HG03520 (cell line): ENCODE measurements around the gene CC2D2A.

Experiments
- ATAC-seq: cut with Tn5 transposase; IDR thresholded peaks from one replicate; pipeline ENCODE4 v1.9.1; 2021; ENCODE audit warnings: mild to moderate bottlenecking, moderate library complexity; ENCODE audit not compliant: unreplicated experiment

CC2D2A gene

GRCh38 chr4:15636818-15637217 is 167.1 kb downstream of the CC2D2A start:
- no peak for ATAC-seq

- no peak for ATAC-seq
These were observed 168.7 kb downstream of the CC2D2A start for GRCh38 chr4:15638418-15638817.

- ATAC-seq = peak; percentile 47
These were observed 178.9 kb downstream of the CC2D2A start for GRCh38 chr4:15648600-15648999.

DNA sequence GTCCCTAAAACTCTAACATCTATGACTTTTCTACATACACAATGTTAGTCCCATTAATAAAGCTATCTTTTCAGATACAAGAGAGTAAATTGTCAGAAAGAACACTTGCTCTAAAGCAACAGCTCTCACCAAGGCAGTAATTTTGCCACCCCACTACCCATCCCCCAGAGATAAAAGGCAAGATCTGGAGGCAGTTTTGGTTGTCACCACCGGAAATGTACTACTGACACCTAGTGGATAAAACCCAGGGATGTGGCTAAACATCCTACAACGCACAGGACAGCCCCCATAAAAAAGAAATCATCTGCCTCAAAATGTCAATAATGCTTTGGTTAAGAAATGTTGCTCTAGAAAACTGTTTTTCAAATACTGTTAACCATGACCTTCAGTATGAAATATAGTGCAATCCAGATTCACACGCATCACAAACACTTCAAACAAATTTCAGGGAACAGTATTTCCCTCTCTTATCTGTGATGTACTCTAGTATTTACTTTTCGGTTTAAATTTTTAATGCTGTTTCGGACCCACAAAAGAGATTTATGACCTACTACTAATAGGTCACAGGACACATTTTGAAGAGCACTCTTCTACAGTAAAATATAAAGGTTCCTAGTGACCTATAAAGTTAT is 180.3 kb downstream of the CC2D2A start:
- ATAC-seq = peak; percentile 52
